GM12892 (cell line): ENCODE results near the gene TMEM237. TPM values are rescaled to one million over a fixed set of nuclear protein-coding genes. Genes with fewer than 3 reads are reported as not detected.
"Not testable (repeated sequence)": the region's sequence is repeated elsewhere in the genome, so short reads cannot be mapped to it uniquely, and the experiment has no call there.

Experiments used
- DNase-seq: peaks from one replicate; pipeline ENCODE4 v3.0.0; 2011; ENCODE audit not compliant: insufficient read length
- FAIRE-seq: peaks from 2 replicates; lab custom pipeline; 2011; peaks lifted over from hg19 to GRCh38; lab: Jason Lieb, UNC
- POLR2A ChIP-seq: IDR thresholded peaks from 2 replicates; pipeline ENCODE4 v1.6.1; 2011; ENCODE audit warnings: low read depth, low read length, control low read depth
- POLR2AphosphoS5 ChIP-seq: IDR thresholded peaks from 2 replicates; pipeline ENCODE4 v1.6.1; 2011; ENCODE audit warnings: low read depth, low read length, control low read depth
- TAF1 ChIP-seq: IDR thresholded peaks from 2 replicates; pipeline ENCODE4 v1.6.1; 2011; ENCODE audit warnings: low read depth, mild to moderate bottlenecking, control low read depth, low read length, borderline replicate concordance
- polyA plus RNA-seq: library from polyadenylated mRNA; unstranded; fragments of >200 nt; gene quantifications from one replicate; pipeline ENCODE4 v1.2.1, GENCODE V29; 2012; ENCODE audit warnings: missing spikeins, inconsistent platforms; ENCODE audit not compliant: missing spikeins

TMEM237 gene
- polyA plus RNA-seq = 12.8 TPM

DNA sequence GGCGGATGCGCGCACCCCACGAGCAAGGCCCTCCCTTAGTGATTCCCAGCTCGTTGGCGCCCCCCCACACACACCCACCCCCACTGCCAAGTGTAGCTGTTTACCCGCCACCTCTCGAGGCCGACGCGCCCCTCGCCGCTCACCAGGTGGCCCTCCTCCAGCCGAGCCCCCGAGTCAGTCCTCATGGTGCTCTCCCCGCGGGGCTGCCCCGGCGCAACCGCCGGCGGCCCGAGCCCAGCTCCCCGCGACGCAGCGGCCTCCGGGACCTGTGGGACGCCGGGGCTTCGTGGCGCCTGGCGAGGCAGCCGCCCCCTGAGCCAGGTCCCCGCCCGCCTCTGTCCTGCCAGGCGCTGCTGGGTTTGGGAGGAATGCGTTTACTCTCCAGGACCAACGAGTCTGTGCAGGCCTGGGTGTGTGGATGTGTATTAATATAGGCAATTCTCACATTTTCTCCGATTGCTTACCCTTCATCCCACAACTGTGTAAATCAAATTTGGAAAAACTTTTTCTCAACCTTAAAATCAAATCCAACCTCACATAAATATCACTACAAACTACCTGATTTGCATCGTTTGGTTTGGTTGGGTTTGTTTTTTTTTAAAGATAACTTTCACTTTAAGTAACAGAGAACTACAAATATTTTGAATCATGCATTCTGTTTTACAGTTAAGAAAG, at the start of gene TMEM237:
Gene TMEM237, minus strand, starts transcription at position 288 of the 675 bp plus-strand sequence. Its CDS starts 103 bp downstream, at position 185.
- DNase-seq (peak; percentile 48), FAIRE-seq (peak; percentile 90)
- TF ChIP-seq TAF1 (no peak), POLR2A (peak; percentile 46; the same call in 1 of the 2 replicates)

- FAIRE-seq = no peak
Measured at GRCh38 chr2:201685156-201685555, 41.9 kb upstream of the TMEM237 start.

DNA sequence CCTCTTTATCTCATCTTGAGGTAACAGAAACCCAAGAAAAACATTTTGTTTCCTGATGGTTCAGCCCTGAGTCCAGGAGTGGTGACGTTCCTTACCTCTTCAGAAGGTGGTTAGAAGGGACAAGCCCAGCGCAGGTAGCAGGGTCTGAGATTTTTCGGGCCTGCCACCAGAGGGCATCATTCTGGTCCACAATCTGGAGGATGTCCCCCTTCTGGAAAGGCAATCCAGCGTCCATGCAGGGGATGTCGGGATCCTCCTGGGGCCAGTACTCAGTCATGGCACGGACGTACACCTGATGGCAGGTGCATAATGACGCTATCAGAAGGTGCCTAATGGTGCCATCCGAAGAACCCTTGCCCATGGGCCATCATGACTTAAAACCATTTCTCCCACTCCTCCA, 37.4 kb upstream of the TMEM237 start:
- no peak for FAIRE-seq
- no peak for DNase-seq
- TF ChIP-seq POLR2A (no peak), TAF1 (no peak), POLR2AphosphoS5 (no peak)

More at GRCh38 chr2:201685156-201685555, 41.9 kb upstream of the TMEM237 start:
- TF ChIP-seq POLR2A = no peak
- TF ChIP-seq POLR2AphosphoS5 = no peak
- no peak for TF ChIP-seq TAF1
- DNase-seq = no peak

- DNase-seq (no peak), FAIRE-seq (no peak)
- TF ChIP-seq POLR2A = no peak
- no peak for TF ChIP-seq TAF1
- no peak for TF ChIP-seq POLR2AphosphoS5
Measured at GRCh38 chr2:201678401-201678800, 35.1 kb upstream of the TMEM237 start.

DNA sequence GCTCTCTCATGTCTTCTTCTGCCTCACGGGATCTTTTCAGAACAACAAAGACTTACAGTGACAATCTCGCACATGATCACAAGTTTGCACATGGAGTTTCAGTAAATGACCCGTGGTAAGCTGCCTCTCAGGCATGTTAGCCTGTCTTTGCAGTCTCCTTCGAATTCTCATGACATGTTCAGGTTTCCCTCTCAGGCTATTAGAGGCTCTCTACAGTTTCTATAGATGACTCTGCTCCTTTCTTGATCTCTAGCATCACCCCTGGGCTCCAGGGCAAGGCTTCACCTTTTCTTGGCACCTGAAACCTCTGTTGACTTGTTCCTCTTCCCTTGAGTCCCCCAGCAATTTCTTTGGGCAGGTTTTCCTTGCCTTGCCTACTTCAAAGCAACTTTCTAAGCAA, 32.2 kb upstream of the TMEM237 start:
- FAIRE-seq = no peak
- DNase-seq = no peak
- TF ChIP-seq TAF1 (no peak), POLR2A (no peak), POLR2AphosphoS5 (no peak)

DNA sequence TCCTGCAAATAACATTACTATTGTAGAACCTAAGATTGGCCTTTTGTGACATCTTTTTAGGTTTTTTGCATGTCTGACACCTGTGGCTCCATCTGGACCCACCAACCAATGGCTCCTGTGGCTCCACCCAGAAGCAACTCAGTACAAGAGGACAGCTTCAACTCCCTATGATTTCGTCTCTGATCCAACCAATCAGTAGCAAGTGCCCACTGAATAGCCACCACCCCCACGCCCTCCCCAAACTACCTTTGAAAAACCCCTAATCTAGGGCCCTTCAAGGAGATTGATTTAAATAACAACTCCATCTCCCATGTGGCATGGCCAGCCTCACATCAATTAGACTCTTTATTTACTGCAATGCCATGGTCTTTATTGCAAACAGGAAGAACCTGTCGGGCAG, 31.5 kb upstream of the TMEM237 start:
- TF ChIP-seq POLR2A (no peak), POLR2AphosphoS5 (no peak), TAF1 (no peak)
- FAIRE-seq (no peak), DNase-seq (no peak)

DNA sequence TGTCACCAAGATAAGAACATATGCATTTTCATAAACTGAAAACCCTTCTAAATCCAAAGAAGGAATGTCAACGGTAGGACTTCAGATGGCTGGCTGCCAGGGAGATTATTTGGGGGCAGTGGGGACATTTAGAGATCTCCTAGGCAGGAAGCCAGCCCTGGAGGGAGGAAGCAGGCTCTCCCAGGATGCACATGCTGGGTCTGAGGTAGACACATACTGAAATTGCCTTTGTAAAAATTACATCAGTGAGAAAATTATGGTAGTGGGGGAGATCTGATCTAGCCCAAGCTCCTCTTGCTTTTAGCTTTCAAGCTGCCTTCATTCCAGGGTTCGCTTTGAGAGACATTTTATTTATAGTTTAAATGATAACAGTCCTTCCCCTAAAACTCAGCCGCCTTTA, 31.0 kb upstream of the TMEM237 start:
- FAIRE-seq (no peak), DNase-seq (no peak)
- TF ChIP-seq POLR2A (no peak), TAF1 (no peak), POLR2AphosphoS5 (no peak)

DNA sequence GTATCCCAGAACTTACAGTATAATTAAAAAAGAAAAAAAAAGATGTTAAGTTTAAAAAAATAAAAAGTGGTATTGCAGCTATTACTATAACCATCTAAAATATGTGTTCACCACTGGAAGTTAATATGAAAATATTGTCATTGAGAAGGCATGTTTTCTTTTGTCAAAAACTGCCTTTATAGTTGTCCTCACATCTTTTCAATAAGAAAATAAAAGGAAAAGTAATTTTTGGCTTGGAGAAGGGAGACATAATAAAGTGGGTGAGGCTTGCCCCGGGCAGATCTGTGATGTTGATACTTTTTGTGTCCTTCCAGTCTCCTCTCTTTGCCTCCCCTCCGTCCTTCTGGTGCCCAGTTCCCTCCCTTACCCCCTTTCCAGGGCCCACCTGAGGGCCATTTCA, 30.2 kb upstream of the TMEM237 start:
- FAIRE-seq = no peak
- no peak for DNase-seq
- no peak for TF ChIP-seq POLR2A
- no peak for TF ChIP-seq POLR2AphosphoS5
- TF ChIP-seq TAF1 = no peak

GRCh38 chr2:201671205-201671604, 27.9 kb upstream of the TMEM237 start:
- DNase-seq, FAIRE-seq: not testable (repeated sequence)

DNA sequence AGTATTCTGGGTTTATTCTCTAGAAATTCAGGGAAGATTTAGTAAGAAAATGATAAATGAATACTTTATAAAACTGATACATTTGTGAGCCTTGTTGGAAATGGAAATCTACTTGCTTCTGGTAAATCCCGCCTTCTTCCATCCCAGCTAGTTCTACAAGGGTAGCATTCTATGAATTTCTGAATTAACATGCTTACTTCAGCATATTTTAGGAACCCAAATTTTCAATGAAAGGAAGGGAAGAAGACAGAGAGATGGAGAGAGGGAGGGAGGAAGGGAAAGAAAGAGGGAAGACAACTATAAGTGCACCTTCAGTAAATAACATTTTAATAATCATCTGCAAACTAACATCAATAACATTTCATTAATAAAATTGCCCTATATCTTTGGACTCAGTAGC, 26.6 kb upstream of the TMEM237 start:
- DNase-seq (no peak), FAIRE-seq (no peak)
- TF ChIP-seq TAF1 (no peak), POLR2AphosphoS5 (no peak), POLR2A (no peak)

DNA sequence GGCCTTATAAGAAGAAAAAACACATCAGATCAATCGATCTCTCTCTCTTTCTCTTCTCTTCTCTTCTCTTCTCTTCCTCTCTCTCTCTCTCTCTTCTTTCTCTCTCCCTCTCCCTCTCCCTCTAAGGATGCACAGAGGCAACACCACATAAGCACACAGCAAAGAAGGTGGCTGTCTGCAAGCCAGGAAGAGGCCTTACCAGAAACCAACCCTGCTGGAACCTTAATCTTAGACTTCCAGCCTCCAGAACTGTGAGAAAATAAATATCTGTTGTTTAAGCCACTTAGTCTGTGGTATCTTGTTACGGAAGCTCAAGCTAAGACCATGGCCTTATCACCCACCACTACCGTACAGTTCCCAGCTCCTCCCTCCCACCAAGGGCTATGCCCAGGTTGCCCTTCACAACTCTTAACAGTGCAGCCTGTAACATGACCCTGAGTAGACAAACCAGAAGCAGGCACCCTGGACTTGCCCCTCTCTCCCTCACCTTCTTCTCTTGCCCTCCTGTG, 25.2 kb upstream of the TMEM237 start:
- TF ChIP-seq POLR2A (no peak), POLR2AphosphoS5 (no peak), TAF1 (no peak)
- DNase-seq (no peak), FAIRE-seq (no peak)

GRCh38 chr2:201664334-201664733, 21.0 kb upstream of the TMEM237 start:
- DNase-seq (no peak), FAIRE-seq (no peak)
- no peak for TF ChIP-seq POLR2AphosphoS5
- TF ChIP-seq POLR2A = no peak
